ENCODE data around the gene TARP.
"Not testable (repeated sequence)": the region's sequence is repeated elsewhere in the genome, so short reads cannot be mapped to it uniquely, and the experiment has no call there.

DNA sequence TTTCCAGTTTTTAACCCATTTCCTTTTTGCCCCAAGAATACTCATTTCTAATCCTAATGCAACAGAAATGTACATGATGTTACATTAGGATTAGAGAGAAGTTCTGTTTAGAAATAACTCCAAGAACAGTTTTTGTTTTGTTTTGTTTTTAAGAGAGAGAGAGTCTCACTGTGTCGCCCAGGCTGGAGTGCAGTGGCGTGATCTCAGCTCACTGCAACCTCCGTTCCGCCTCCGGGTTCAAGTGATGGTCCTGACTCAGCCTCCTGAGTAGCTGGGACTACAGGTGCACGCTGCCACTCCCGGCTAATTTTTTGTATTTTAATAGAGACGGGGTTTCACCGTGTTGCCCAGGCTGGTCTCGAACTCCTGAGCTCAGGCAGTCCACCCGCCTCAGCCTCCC lies 38.7 kb downstream of the TARP start:
- TF ChIP-seq, protein P1, sequence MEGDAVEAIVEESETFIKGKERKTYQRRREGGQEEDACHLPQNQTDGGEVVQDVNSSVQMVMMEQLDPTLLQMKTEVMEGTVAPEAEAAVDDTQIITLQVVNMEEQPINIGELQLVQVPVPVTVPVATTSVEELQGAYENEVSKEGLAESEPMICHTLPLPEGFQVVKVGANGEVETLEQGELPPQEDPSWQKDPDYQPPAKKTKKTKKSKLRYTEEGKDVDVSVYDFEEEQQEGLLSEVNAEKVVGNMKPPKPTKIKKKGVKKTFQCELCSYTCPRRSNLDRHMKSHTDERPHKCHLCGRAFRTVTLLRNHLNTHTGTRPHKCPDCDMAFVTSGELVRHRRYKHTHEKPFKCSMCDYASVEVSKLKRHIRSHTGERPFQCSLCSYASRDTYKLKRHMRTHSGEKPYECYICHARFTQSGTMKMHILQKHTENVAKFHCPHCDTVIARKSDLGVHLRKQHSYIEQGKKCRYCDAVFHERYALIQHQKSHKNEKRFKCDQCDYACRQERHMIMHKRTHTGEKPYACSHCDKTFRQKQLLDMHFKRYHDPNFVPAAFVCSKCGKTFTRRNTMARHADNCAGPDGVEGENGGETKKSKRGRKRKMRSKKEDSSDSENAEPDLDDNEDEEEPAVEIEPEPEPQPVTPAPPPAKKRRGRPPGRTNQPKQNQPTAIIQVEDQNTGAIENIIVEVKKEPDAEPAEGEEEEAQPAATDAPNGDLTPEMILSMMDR (IDR thresholded peaks at IDR 0.05) = not testable (repeated sequence)
- not testable (repeated sequence) for TF ChIP-seq EZH2 (IDR thresholded peaks at IDR 0.05)
